K562 (cell line): ENCODE data around the gene PRPF38A. TPM values are rescaled to one million over a fixed set of nuclear protein-coding genes. Genes with fewer than 3 reads are reported as not detected.

Experiments
- NCOA2 ChIP-seq, 2 experiments: fragments of 450-650 bp; IDR thresholded peaks; 2 replicates each; pipeline ENCODE4 v1.6.1; 2018; ENCODE audit warnings: mild to moderate bottlenecking in 2 of 2, moderate library complexity in 1 of 2; ENCODE audit not compliant: partially characterized antibody in 2 of 2
- SMARCA5 ChIP-seq: fragments of 450-650 bp; IDR thresholded peaks from 2 replicates; pipeline ENCODE4 v1.6.1; 2016
- ZNF707 ChIP-seq: fragments of 250-450 bp; sonication (Bioruptor Pico); conservative IDR thresholded peaks from 2 replicates; pipeline ENCODE4 v1.8.0; 2022; ENCODE audit warnings: inconsistent platforms, mild to moderate bottlenecking, moderate library complexity
- polyA plus RNA-seq, 8 experiments: library from polyadenylated mRNA; depleted of rRNA in 4 of 8; stranded (reverse) in 5 of 8; unstranded in 3 of 8; fragments of >200 nt; fragmentation: Nextera tagmentation in 2 of 8; fragmentation: Illumina TruSeq in 1 of 8; extraction: Ambion mirVana in 2 of 8; extraction: Trizol in 1 of 8; gene quantifications; 2 replicates each; pipeline versions ENCODE4 v1.2.1 to v1.2.3, GENCODE V29; 2011 to 2014; ENCODE audit warnings: inconsistent platforms in 1 of 8, missing spikeins in 1 of 8
- total RNA-seq, 7 experiments: library from RNA; depleted of rRNA in 6 of 7; stranded (reverse); fragments of >200 nt in 6 of 7; fragmentation: Illumina TruSeq in 2 of 7; extraction: Trizol in 2 of 7; gene quantifications; 2 replicates each; pipeline versions ENCODE4 v1.2.1 to v1.2.3, GENCODE V29; 2011 to 2021; ENCODE audit warnings: low replicate concordance in 1 of 7
- TF ChIP-seq, protein P1 (sequence below): fragments of 450-650 bp; IDR thresholded peaks from 2 replicates; pipeline ENCODE4 v1.6.1; 2016; ENCODE audit warnings: low read depth

Gene PRPF38A
- total and polyA plus RNA-seq, 9 of the 15 experiments (the other 6 are each of a cell fraction or from before 2014, with no cell fraction given) = 53.6 to 198 (median 89.2) TPM

DNA sequence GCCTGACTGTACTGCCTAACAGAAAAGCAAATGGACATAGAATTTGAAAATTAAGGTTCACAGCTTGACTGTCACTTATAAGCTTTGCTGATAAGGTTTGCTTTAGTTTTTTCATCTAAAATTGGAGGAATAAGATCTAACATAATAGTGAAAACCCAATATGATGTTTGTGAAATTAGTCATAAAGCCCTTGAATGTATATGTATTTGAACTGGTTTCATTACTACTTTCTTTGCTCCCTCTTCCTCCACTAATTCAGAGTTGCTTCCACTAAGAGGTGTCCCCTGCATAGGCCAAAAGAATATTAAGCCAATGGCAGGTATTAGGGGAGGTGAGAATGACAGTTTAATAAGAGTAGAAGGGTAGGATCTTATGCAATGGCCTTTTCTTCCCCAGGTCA lies 10.5 kb downstream of the PRPF38A start (continued):
- TF ChIP-seq, protein P1, sequence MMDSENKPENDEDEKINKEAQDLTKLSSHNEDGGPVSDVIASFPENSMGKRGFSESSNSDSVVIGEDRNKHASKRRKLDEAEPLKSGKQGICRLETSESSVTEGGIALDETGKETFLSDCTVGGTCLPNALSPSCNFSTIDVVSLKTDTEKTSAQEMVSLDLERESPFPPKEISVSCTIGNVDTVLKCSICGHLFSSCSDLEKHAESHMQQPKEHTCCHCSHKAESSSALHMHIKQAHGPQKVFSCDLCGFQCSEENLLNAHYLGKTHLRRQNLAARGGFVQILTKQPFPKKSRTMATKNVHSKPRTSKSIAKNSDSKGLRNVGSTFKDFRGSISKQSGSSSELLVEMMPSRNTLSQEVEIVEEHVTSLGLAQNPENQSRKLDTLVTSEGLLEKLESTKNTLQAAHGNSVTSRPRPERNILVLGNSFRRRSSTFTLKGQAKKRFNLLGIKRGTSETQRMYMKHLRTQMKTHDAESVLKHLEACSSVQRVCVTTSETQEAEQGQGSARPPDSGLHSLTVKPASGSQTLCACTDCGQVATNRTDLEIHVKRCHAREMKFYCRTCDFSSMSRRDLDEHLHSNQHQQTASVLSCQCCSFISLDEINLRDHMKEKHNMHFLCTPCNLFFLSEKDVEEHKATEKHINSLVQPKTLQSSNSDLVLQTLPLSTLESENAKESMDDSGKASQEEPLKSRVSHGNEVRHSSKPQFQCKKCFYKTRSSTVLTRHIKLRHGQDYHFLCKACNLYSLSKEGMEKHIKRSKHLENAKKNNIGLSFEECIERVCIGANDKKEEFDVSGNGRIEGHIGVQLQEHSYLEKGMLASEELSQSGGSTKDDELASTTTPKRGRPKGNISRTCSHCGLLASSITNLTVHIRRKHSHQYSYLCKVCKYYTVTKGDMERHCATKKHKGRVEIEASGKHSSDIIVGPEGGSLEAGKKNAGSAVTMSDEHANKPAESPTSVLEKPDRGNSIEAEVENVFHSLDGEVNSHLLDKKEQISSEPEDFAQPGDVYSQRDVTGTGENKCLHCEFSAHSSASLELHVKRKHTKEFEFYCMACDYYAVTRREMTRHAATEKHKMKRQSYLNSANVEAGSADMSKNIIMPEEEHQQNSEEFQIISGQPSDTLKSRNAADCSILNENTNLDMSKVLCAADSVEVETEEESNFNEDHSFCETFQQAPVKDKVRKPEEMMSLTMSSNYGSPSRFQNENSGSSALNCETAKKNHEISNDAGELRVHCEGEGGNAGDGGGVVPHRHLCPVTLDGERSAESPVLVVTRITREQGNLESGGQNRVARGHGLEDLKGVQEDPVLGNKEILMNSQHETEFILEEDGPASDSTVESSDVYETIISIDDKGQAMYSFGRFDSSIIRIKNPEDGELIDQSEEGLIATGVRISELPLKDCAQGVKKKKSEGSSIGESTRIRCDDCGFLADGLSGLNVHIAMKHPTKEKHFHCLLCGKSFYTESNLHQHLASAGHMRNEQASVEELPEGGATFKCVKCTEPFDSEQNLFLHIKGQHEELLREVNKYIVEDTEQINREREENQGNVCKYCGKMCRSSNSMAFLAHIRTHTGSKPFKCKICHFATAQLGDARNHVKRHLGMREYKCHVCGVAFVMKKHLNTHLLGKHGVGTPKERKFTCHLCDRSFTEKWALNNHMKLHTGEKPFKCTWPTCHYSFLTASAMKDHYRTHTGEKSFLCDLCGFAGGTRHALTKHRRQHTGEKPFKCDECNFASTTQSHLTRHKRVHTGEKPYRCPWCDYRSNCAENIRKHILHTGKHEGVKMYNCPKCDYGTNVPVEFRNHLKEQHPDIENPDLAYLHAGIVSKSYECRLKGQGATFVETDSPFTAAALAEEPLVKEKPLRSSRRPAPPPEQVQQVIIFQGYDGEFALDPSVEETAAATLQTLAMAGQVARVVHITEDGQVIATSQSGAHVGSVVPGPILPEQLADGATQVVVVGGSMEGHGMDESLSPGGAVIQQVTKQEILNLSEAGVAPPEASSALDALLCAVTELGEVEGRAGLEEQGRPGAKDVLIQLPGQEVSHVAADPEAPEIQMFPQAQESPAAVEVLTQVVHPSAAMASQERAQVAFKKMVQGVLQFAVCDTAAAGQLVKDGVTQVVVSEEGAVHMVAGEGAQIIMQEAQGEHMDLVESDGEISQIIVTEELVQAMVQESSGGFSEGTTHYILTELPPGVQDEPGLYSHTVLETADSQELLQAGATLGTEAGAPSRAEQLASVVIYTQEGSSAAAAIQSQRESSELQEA = no peak
- TF ChIP-seq ZNF707 (CRISPR knock-in tag) (no peak), SMARCA5 (no peak), NCOA2 (IDR thresholded peaks at IDR 0.05; ENCODE audit: partially characterized antibody in 2 of 2) (no peak)
